ENCODE measurements around the gene FAM13A. TPM values are rescaled to one million over a fixed set of nuclear protein-coding genes. Genes with fewer than 3 reads are reported as not detected.
A peak's percentile ranks its signal among the peaks of the same experiment; 100 is the strongest.

FAM13A gene
- total RNA-seq, 1 donor from 2014 or later: 13.2 TPM

GRCh38 chr4:89026542-89026941 lies 30.4 kb downstream of the FAM13A start:
- Histone ChIP-seq H3K4me1 (no peaks in the 10 kb centered on the region), H3K9me3 (no peaks in the 10 kb centered on the region), H3K4me3 (no peak overlapping the region), H3K27me3 (no peaks in the 10 kb centered on the region), H3K27ac (no peak overlapping the region), H3K36me3 (no peaks in the 10 kb centered on the region)
- intact Hi-C loops (cut with DNase I): loop anchor here (10.0 kb wide), 1 partner anchor 352 kb away; no protein-coding TSS in a partner anchor
- TF ChIP-seq CTCF (IDR thresholded peaks at IDR 0.05): no peak
- DNase-seq (ENCODE audit: low spot score in 2 of 2): no peak

- DNase-seq (ENCODE audit: low spot score in 2 of 2): peak in 1 of 2 donors; percentile 77
- Histone ChIP-seq H3K4me3 (no peak overlapping the region), H3K27me3 (no peaks in the 10 kb centered on the region), H3K27ac (no peak overlapping the region), H3K36me3 (peaks cover 2% of the 10 kb centered on the region in 2 donors), H3K9me3 (no peaks in the 10 kb centered on the region), H3K4me1 (no peaks in the 10 kb centered on the region)
- intact Hi-C loops (cut with DNase I): loop anchor here (1.0 to 10.0 kb wide), 3 partner anchors 206 to 349 kb away; no protein-coding TSS in a partner anchor
- peak; percentile 71 to 85 (median 81) for TF ChIP-seq CTCF (IDR thresholded peaks at IDR 0.05)
Observed at GRCh38 chr4:89024051-89024675, 32.8 kb downstream of the FAM13A start.

DNA sequence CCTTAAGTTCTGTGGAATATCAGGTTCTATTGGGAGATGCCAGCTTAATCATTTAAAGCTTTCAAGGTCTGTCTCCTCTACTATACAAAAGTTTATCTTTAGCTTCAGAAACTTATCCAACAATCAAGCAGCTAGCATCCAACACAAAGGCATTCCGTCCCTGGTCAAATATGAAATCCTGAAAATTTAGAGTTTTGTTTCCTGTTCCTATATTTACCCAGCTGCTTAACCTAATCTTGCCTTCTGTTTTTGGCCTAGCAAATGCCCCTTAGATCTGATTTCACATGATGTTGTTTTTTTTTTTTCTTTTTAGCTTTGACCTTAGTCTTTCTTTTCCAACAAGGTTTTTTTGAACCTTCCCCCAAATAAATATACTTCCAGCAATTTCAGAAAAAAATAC lies 33.8 kb downstream of the FAM13A start:
- Histone ChIP-seq H3K36me3 (peaks cover 8 to 12% of the 10 kb centered on the region in 2 donors), H3K27ac (no peak overlapping the region), H3K27me3 (no peaks in the 10 kb centered on the region), H3K4me1 (no peaks in the 10 kb centered on the region), H3K4me3 (no peak overlapping the region), H3K9me3 (no peaks in the 10 kb centered on the region)
- DNase-seq (ENCODE audit: low spot score in 2 of 2): no peak
- TF ChIP-seq CTCF (IDR thresholded peaks at IDR 0.05): no peak
- intact Hi-C loops (cut with DNase I): loop anchor here (2.0 to 10.0 kb wide), 2 partner anchors 348 to 494 kb away; no protein-coding TSS in a partner anchor

DNA sequence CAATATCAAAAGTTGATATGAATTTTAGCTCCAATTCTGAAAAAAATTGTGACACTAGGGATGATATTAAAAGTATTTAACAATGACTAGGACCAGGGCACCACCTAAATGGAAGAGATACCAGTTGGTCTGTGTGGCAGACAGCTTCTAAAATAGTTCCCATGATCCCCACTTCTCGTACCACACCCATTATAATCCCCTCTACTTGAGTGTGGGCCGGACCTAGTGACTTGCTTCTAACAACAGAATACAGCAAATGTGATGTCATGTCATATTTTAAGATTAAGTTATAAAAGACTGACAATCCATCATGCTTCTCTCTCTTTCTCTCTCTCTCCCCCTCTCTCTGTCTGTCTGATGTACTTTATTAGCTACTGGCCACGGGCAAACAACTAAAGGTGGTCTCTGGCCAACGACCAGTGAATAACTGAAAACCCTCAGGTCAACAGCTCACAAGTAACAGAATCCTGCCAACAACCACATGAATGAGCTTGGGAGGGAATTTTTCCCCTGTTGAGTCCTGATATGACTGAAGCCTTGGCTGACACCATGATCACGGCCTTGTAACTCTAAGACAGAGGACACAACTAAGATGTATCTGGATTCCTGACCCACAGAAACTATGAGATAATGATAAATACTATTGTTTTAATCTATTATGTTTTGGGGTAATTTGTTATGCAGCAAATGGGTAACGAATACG lies 34.4 kb downstream of the FAM13A start:
- H3K36me3 ChIP-seq: peaks cover 8 to 12% of the 10 kb centered on the region in 2 donors
- intact Hi-C loops (cut with DNase I): loop anchor here (2.0 to 10.0 kb wide), 2 partner anchors 348 to 494 kb away; no protein-coding TSS in a partner anchor
- no peaks in the 10 kb centered on the region for H3K27me3 ChIP-seq
- H3K27ac ChIP-seq: no peak overlapping the region
- DNase-seq (ENCODE audit: low spot score in 2 of 2): no peak
- no peak for TF ChIP-seq CTCF (IDR thresholded peaks at IDR 0.05)
- H3K4me1 ChIP-seq: no peaks in the 10 kb centered on the region
- no peak overlapping the region for H3K4me3 ChIP-seq
- no peaks in the 10 kb centered on the region for H3K9me3 ChIP-seq

DNA sequence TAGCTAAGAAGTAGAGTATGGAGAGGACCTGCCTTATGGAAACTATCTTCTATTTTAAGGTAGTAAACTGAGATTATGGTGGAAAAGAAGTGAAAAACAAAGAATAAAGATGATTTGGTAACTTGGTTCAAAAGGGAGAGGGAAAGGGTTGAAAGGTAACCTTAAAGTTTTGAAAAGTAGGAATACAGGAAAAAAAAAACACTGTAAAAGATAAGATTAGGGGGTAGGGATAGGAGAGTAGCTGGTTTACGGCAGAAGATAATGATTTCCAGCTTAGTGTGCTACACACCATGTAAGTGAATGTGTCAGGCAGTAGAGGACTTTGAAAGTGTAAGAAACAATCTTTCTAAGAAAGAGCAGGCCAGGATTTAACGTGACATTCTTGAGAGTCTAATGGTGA lies 35.3 kb downstream of the FAM13A start:
- no peaks in the 10 kb centered on the region for H3K4me1 ChIP-seq
- H3K36me3 ChIP-seq: peaks cover 8 to 16% of the 10 kb centered on the region in 2 donors
- H3K4me3 ChIP-seq: no peak overlapping the region
- intact Hi-C loops (cut with DNase I): loop anchor here (2.0 to 10.0 kb wide), 2 partner anchors 347 to 493 kb away; no protein-coding TSS in a partner anchor
- no peak for DNase-seq (ENCODE audit: low spot score in 2 of 2)
- TF ChIP-seq CTCF (IDR thresholded peaks at IDR 0.05): no peak
- no peaks in the 10 kb centered on the region for H3K27me3 ChIP-seq
- H3K9me3 ChIP-seq: no peaks in the 10 kb centered on the region
- H3K27ac ChIP-seq: no peak overlapping the region

All from ascending aorta (tissue), 2 donors.